HL-60 (cell line): ENCODE data around the gene KYNU.
A peak's percentile ranks its signal among the peaks of the same experiment; 100 is the strongest.

Experiments
- DNase-seq, 2 experiments: peaks; one replicate each; pipeline ENCODE4 v3.0.0-alpha.2; 2010 to 2020; ENCODE audit warnings: low read depth in 1 of 2, low spot score in 1 of 2
- H3K27ac ChIP-seq: fragments of 250-450 bp; sonication (Bioruptor Pico); replicated peaks from 2 replicates; pipeline ENCODE4 v1.5.1; 2020; ENCODE audit warnings: mild to moderate bottlenecking, moderate library complexity
- H3K27me3 ChIP-seq: fragments of 250-450 bp; sonication (Bioruptor Pico); 2 replicates; pipeline ENCODE4 v1.5.1; 2021; ENCODE audit warnings: mild to moderate bottlenecking, moderate library complexity; ENCODE audit not compliant: insufficient read depth, poor library complexity, severe bottlenecking
- H3K4me3 ChIP-seq: replicated peaks from 2 replicates; pipeline ENCODE4 v1.5.1; 2011; ENCODE audit warnings: mild to moderate bottlenecking, control low read depth, low read length; ENCODE audit not compliant: insufficient read depth
- GABPA ChIP-seq: IDR thresholded peaks from 2 replicates; pipeline ENCODE4 v1.6.1; 2012; ENCODE audit warnings: low read depth
- POLR2AphosphoS5 ChIP-seq: IDR thresholded peaks from 2 replicates; pipeline ENCODE4 v1.6.1; 2012; ENCODE audit warnings: low read depth
- REST ChIP-seq: IDR thresholded peaks from 2 replicates; pipeline ENCODE4 v1.6.1; 2012; ENCODE audit warnings: low read depth; ENCODE audit not compliant: insufficient replicate concordance
- SPI1 ChIP-seq: IDR thresholded peaks from 2 replicates; pipeline ENCODE4 v1.6.1; 2012; ENCODE audit warnings: low read depth, mild to moderate bottlenecking, borderline replicate concordance
- TF ChIP-seq, protein P1 (sequence below): IDR thresholded peaks from one replicate; pipeline ENCODE4 v1.5.1; 2011; ENCODE audit warnings: low read length, control low read depth, inconsistent platforms; ENCODE audit not compliant: insufficient read depth

Gene KYNU

GRCh38 chr2:143058851-143059250 lies 181.4 kb downstream of the KYNU start:
- DNase-seq: no peak
- TF ChIP-seq GABPA (no peak), SPI1 (no peak), POLR2AphosphoS5 (no peak), REST (no peak)
- TF ChIP-seq, protein P1, sequence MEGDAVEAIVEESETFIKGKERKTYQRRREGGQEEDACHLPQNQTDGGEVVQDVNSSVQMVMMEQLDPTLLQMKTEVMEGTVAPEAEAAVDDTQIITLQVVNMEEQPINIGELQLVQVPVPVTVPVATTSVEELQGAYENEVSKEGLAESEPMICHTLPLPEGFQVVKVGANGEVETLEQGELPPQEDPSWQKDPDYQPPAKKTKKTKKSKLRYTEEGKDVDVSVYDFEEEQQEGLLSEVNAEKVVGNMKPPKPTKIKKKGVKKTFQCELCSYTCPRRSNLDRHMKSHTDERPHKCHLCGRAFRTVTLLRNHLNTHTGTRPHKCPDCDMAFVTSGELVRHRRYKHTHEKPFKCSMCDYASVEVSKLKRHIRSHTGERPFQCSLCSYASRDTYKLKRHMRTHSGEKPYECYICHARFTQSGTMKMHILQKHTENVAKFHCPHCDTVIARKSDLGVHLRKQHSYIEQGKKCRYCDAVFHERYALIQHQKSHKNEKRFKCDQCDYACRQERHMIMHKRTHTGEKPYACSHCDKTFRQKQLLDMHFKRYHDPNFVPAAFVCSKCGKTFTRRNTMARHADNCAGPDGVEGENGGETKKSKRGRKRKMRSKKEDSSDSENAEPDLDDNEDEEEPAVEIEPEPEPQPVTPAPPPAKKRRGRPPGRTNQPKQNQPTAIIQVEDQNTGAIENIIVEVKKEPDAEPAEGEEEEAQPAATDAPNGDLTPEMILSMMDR: no peak
- Histone ChIP-seq H3K27ac (no peak overlapping the region), H3K4me3 (no peak overlapping the region), H3K27me3 (no peaks in the 10 kb centered on the region)

DNA sequence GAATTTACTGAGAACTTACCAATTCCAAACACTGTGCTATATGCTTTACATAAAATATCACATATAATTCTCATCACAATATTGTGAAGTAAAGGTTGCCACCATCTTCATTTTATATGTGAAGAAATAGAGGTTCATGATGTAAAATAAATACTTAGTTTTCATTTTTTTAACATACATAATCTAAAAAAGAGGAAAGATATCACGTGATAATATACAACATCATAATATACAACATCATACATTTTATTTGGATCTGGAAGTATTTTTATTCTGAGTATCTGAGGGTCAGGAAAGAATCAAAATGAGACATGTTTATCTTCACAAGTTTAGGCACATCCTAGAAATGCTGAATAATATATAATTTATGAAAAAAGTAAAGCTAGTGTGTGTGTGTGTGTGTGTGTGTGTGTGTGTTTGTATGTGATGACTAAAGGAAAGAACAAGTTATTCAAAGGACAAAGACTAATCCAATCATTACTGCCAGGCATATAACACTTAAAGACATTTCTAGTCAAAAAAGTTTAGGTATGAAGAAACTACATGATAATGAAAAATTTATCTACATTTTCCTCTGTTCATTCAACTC lies 186.2 kb downstream of the KYNU start:
- H3K27me3 ChIP-seq: no peaks in the 10 kb centered on the region
- H3K27ac ChIP-seq: no peak overlapping the region
- no peak for DNase-seq
- H3K4me3 ChIP-seq: no peak overlapping the region
- TF ChIP-seq, protein P1: no peak
- TF ChIP-seq SPI1 (no peak), GABPA (no peak), POLR2AphosphoS5 (no peak)

GRCh38 chr2:143068094-143068493 lies 190.6 kb downstream of the KYNU start:
- Histone ChIP-seq H3K27me3 (no peaks in the 10 kb centered on the region), H3K4me3 (no peak overlapping the region), H3K27ac (peak overlapping the region; percentile 45)
- no peak for DNase-seq
- TF ChIP-seq POLR2AphosphoS5: no peak
- no peak for TF ChIP-seq GABPA
- TF ChIP-seq SPI1: no peak
- TF ChIP-seq, protein P1: no peak
- no peak for TF ChIP-seq REST

DNA sequence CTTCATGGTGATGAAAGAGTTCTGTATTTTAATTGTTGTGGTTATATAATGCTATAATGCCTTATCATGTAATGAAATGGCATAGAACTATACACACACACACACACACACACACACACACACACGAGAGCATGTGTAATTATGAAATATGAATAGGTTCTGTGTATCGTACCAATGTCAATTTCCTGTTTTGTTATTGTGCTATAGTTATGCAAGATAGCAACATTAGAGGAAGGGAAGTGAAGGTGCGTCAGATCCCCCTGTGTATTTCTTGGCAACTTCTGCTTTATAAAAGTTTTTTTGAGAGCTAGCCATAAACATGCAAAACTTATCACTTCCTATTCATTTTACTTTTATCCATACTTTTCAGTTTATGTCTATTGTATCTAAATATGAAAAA lies 191.0 kb downstream of the KYNU start:
- Histone ChIP-seq H3K27me3 (no peaks in the 10 kb centered on the region), H3K4me3 (no peak overlapping the region), H3K27ac (peak overlapping the region; percentile 45)
- peak; percentile 63 to 79 for DNase-seq
- TF ChIP-seq, protein P1: no peak
- TF ChIP-seq SPI1: peak; percentile 95
- no peak for TF ChIP-seq REST
- peak; percentile 49; the same call in 1 of the 2 replicates for TF ChIP-seq GABPA
- TF ChIP-seq POLR2AphosphoS5: peak; percentile 36; the same call in 1 of the 2 replicates
